ENCODE measurements around the gene AP2A2.

AP2A2 gene

DNA sequence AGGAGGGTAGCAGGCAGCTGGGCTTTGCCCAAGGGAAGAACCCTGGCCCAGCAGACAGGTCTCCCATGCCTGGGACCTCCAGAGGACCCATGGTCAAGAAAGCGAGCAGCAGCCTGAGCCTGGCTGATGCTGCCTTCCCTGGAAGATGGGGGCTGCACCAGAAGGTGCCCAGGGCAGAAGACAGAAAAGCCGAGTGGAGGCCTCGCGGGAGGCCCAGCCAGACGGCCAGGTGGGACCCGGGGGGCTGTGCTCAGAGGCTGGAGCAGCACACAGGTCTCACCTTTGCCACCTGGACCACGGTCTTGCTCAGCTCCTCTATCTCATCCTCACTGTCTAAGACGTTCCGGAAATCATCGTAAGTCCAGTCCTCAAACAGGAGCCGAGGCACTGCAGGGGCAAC, 25.9 kb upstream of the AP2A2 start:
- no peak for DNase-seq

GRCh38 chr11:900545-900944, 25.1 kb upstream of the AP2A2 start:
- DNase-seq, result no peak

GRCh38 chr11:901452-902061, 24.1 kb upstream of the AP2A2 start:
- no peak for DNase-seq

DNA sequence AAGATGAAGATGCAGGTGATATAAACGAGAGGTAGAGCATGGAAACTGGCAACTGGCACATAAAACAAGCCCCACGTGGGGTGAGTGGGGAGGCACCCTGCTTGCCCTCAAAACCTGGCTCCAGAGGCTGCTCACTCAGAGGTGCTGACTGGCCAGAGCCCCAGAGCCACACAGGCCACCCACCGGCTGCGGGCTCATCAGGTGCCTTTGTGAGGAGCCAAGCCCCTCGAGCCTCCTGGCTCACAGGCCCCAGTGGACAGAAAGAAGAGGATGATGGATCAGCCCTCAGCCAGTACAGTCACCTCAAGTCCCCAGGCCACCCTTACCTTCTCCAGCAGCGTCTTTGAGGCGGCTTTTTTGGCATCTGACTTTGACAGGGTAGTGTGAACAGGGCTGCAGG, 21.3 kb upstream of the AP2A2 start:
- DNase-seq, result no peak

DNA sequence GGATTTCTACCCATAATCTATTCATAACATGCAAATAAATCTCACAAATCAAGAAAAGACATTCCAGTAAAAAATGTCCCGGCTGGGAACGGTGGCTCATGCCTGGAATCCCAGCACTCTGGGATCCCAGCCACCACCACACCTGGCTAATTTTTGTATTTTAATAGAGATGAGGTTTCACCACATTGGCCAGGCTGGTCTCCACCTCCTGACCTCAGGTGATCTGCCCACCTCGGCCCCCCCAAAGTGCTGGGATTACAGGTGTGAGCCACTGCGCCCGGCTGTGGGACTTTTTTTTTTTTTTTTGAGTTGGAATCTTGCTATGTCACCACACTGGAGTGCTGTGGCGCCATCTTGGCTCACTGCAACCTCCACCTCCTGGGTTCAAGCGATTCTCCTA, 19.7 kb upstream of the AP2A2 start:
- no peak for DNase-seq

GRCh38 chr11:907668-908067, 18.0 kb upstream of the AP2A2 start:
- no peak for DNase-seq

GRCh38 chr11:908273-908672, 17.4 kb upstream of the AP2A2 start:
- DNase-seq, result no peak

- DNase-seq, result no peak
These were observed 16.3 kb upstream of the AP2A2 start for GRCh38 chr11:909406-909805.

DNA sequence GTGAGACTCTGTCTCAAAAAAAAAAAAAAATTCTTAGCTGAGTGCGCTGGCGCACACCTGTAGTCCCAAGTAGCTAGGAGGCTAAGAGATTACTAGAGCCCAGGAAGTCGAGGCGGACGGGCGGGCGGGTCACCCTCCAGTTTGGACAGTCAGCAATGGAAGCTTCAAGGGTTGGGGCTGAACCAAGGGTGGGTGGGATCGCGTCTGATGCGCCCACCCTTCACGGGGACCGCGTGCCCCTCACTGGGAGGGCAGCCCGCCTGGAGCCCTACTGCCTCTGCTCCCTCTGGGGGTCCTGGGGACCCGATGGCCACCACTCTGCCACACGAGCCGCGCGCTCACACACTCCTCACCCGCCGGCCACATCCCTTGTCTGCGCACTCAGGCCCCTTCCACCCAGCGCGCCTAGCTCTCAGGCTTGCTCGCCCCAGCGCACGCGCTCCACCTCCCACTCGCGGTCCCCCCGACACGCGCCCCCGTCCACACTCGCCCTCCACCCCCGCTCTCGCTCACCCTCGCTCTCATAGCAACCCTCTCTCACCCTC, 15.6 kb upstream of the AP2A2 start:
- DNase-seq, result no peak

DNA sequence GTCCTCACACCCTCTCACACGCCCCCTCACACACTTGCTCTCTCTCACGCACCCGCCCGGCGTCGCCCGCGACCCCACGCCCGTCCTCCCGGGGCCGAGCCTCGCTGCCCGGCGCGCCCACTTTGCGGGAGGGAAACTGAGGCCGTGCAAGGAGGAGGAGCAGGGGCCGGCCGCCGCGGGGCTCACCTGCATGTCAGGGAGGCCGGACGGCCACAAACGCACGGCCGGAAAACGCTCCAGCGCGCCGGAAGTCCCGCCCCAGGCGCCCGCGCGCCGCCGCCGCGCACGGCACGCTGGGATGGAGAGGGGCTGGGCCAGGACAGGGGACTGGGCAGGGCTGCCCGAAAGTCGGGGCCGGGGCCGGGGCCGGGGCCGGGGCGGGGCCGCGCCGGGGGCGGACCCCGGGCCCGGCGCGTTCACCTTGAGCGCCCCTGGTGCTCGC, 15.1 kb upstream of the AP2A2 start, which contains the start of gene CHID1:
Gene CHID1, minus strand, starts transcription at position 222 of the 442 bp plus-strand sequence. CDS start 5,994 bp downstream, outside the sequence.
- DNase-seq, result peak; percentile 64

DNA sequence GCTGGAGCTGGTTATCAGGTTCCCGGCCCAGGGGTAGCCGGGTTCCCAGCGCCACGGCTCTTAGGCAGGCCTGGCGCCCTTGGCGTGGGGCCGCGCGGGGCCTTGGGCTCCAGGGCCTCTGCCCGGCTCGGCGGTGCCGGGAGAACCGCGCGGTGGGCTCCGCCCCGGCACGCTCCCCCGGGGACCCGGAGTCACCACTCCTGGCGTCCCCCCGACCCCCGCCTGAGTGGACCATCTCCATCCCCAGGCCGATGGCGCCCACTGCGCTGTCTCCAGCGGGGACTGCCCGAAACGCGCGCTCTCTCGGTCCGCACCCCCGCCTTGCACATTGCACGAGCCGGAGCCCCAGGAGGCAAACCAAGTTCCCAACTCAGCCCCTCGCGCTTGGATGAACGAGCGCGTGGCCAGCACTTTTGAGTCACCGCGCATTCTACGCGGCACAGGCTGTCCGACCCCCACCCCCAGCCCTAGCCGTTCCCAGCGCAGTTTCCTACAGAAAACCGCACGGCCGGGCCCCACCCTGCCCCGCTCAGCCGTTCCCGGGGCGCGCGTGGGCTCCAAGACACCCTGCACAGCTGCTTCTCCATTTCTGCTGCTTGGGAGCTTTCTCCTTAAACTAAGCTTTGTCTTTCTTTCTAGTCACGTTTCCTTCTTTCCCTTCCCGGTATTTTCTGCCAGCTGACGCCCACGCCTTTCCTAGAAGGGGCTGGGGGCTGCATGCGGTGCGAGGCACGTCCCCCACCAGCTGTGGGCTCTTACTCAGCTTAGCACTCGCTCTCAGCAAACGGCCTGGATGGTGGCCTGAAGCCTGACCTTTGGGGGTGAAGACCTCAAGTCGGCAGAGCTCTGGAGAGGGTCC, 14.4 kb upstream of the AP2A2 start:
- DNase-seq, result no peak

DNA sequence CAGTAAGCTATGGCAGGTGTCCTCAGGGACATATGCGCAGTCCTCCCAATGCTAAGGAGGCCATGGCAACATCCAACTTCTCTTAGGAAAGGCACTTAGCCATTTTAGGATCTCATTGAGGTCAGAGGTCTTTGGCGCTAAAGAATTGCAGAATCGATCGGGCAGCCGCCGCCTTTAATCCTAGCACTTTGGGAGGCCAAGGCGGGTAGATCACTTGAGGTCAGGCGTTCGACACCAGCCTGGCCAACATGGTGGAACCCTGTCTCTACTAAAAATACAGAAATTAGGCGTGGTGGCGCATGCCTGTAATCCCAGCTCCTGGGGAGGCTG, 13.8 kb upstream of the AP2A2 start:
- DNase-seq, result no peak

GRCh38 chr11:912266-912665, 13.4 kb upstream of the AP2A2 start:
- no peak for DNase-seq

GRCh38 chr11:913043-913442, 12.6 kb upstream of the AP2A2 start:
- no peak for DNase-seq

- DNase-seq, result no peak
These were observed 11.5 kb upstream of the AP2A2 start for GRCh38 chr11:914204-914603.

DNA sequence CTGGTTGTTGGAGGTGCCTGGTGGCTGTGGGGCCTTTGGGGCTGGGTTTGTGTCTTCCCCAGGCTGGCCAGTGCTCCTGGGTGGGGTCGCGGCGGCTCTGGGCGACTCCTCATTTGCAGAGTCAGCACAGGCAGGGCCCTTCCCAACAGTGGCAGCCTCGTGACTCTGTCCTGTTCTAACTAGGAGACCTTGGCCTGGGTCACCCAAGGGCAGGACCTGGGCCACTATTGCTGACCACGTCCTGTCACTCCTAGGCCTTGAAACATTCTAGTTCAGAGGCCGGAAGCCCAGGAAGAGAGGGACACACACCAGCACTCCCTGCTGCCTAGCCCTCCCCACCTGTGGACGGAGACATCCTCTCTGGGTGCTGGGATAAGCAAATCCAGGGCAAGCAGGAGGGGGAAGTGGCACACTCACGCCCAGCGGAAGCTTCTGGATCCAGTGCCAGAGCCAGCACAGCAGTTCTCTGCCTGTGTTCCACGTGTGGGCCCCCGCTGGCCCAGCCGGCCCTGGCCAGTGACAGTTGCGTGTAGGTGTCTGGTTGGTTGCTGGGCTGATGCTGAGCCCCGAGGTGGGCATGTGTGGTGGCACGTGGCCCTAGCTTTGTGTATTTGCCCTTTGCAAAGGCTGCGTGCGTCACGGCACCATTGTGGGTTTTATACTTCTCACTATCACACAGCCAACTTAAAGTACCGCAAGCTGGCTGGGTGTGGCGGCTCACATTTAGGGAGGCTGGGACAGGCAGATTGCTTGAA, 10.7 kb upstream of the AP2A2 start:
- no peak for DNase-seq

DNA sequence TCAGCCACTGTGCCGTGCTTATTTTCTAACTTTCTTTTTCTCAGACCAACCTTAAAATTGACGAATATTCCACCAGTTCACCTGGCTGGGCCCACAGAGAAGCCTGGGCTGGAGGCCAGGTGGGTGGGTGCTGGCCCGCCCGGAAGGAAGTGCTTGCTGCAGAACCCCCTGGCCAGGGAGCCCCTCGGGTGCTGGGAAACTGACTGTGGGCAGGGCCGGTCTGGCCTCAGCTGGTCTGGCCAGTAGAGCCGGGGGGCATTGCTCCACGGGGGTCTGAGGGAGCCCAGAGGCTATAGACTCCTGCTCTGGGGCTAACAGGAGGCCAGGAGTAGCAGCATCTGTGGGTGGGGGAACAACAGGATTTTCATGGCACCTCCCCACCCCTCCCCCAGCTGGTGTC, 8.2 kb upstream of the AP2A2 start:
- no peak for DNase-seq

GRCh38 chr11:921921-922678, 3.6 kb upstream of the AP2A2 start:
- DNase-seq, result no peak

DNA sequence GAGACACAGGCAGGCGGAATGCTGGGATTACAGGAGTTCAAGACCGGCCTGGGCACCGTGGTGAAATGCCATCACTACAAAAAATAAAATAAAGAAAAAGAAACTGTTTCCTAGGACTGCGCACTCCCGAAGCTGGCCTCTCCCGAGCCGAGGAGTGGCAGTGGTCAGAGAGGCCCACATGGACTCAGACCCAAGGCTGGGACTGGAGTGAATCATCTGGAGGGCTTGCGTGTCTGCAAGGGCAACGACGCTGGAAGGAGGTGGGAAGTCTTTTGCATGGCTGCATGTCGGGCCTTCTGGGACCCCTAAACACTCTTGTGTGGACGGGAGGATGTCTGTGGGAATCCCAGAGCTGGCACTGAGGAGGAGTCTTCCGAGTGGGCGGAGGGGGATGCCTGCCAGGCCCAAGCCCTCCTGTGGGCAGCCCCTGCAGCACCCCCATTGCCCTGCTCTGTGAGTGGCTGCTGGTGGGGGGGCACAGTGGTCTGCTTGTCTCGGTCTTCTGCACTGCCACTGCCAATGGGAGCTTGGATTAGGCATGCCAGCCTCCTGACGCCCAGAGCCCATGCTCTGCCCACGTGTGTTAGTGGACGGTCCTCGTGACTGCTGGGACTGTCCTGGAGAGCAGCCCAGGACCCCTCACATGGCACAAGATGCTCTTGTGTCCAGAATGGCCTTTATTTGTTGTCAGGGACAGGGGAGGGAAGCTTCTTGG, 1.8 kb upstream of the AP2A2 start:
- DNase-seq, result no peak

- no peak for DNase-seq
These were observed 1.1 kb upstream of the AP2A2 start for GRCh38 chr11:924406-925157.

- no peak for DNase-seq
These were observed 543 bp upstream of the AP2A2 start for GRCh38 chr11:925158-925495.

All from DMS153 (cell line).